PC-9 (cell line): Measurements from ENCODE around the gene CRB2. TPM values are rescaled to one million over a fixed set of nuclear protein-coding genes. Genes with fewer than 3 reads are reported as not detected.

Experiments
- BruUV-seq: library from RNA; stranded (reverse); fragments of 400-500 nt; replicated peaks from 2 replicates; lab custom pipeline; 2021; lab: Mats Ljungman, UMichigan
- CTCF ChIA-PET: fragments of 300-600 bp; sonication (Branson Sonifier 250); formaldehyde crosslinking; loops from one replicate; lab custom pipeline; 2022; ENCODE audit warnings: antibody characterized with exemption; lab: Charles Lee
- POLR2A ChIA-PET: fragments of 300-600 bp; sonication (Branson Sonifier 250); formaldehyde crosslinking; loops from one replicate; lab custom pipeline; 2022; ENCODE audit warnings: antibody characterized with exemption; ENCODE audit not compliant: unreplicated experiment; lab: Charles Lee
- DNase-seq, 2 experiments: peaks; one replicate each; pipeline versions ENCODE4 v3.0.0 to v3.0.0-alpha.2; 2015 to 2022; ENCODE audit warnings: mixed read lengths in 1 of 2
- H2AFZ ChIP-seq: fragments of 200-600 bp; sonication (generic); 2 replicates; pipeline ENCODE4 v1.8.1; 2017; ENCODE audit warnings: antibody characterized with exemption
- H3F3A ChIP-seq: fragments of 200-600 bp; sonication (generic); 2 replicates; pipeline ENCODE4 v1.8.1; 2017; ENCODE audit warnings: antibody characterized with exemption, mild to moderate bottlenecking, low read depth; ENCODE audit not compliant: insufficient read depth
- H3K27ac ChIP-seq: fragments of 200-600 bp; sonication (generic); 2 replicates; pipeline ENCODE4 v1.6.1; 2016; ENCODE audit warnings: mixed run types
- H3K27me3 ChIP-seq: fragments of 200-600 bp; sonication (generic); 2 replicates; pipeline ENCODE4 v1.6.1; 2016; ENCODE audit warnings: low read depth, mixed run types; ENCODE audit not compliant: insufficient read depth
- H3K36me3 ChIP-seq: fragments of 200-600 bp; sonication (generic); 2 replicates; pipeline ENCODE4 v1.6.1; 2016; ENCODE audit warnings: low read depth, mixed run types
- H3K4me1 ChIP-seq: fragments of 200-600 bp; sonication (generic); replicated peaks from 2 replicates; pipeline ENCODE4 v1.6.1; 2016; ENCODE audit warnings: mixed run types; ENCODE audit not compliant: insufficient read depth
- H3K4me2 ChIP-seq: fragments of 200-600 bp; sonication (generic); 2 replicates; pipeline ENCODE4 v1.6.1; 2017; ENCODE audit warnings: mixed run types
- H3K4me3 ChIP-seq: fragments of 200-600 bp; sonication (generic); 2 replicates; pipeline ENCODE4 v1.6.1; 2016; ENCODE audit warnings: mixed run types
- H3K79me2 ChIP-seq: fragments of 200-600 bp; sonication (generic); 2 replicates; pipeline ENCODE4 v1.6.1; 2017; ENCODE audit warnings: low read depth, mixed run types
- H3K9me2 ChIP-seq: fragments of 200-600 bp; sonication (generic); 2 replicates; pipeline ENCODE4 v1.8.1; 2017; ENCODE audit warnings: mild to moderate bottlenecking; ENCODE audit not compliant: insufficient read depth
- H3K9me3 ChIP-seq: fragments of 200-600 bp; sonication (generic); 2 replicates; pipeline ENCODE4 v1.8.1; 2016; ENCODE audit warnings: low read depth; ENCODE audit not compliant: insufficient read depth
- H4K20me1 ChIP-seq: fragments of 200-600 bp; sonication (generic); 2 replicates; pipeline ENCODE4 v1.8.1; 2017; ENCODE audit not compliant: insufficient read depth
- EZH2 ChIP-seq: fragments of 200-600 bp; sonication (generic); IDR thresholded peaks from 2 replicates; pipeline ENCODE4 v1.8.0; 2017; ENCODE audit warnings: antibody characterized with exemption, low read depth
- intact Hi-C: fragments of 100-400 bp; cut with micrococcal nuclease; formaldehyde crosslinking; loops from one replicate; pipeline ENCODE4 v1.10.0; 2022; ENCODE audit not compliant: unreplicated experiment
- total RNA-seq: library from RNA; stranded (reverse); gene quantifications from 2 replicates; pipeline ENCODE4 v1.2.3, GENCODE V29; 2021
- TF ChIP-seq, protein P1 (sequence below): fragments of 200-600 bp; sonication (generic); conservative IDR thresholded peaks from 2 replicates; pipeline ENCODE4 v1.6.1; 2017; ENCODE audit warnings: mixed run types, antibody characterized with exemption, mild to moderate bottlenecking, moderate library complexity

Gene CRB2
- total RNA-seq, 1 experiment from 2014 or later, result not detected

DNA sequence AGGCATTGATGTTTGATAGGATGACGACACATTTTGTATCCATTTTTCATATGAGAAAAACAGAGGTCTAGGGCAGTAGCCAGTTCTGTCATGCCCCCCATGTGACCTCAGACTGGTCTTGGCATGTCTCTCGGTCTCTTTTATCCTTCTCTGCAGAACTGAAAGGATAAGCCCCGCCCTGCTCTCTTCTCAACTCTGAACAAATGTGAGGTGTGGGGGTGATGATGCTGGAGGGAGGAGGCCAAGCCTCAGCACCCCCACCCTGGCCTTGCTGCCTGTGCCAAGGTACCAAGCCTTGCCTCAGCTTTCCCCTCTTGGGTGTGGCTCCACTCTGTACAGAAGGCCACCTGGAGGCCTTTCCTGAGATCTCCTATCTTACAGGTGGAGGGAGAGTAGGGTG is 19.5 kb upstream of the CRB2 start:
- intact Hi-C loops, result no loop called here
- CTCF ChIA-PET, result no interaction called here
- H3K4me1 ChIP-seq, result 0 out of 2 replicates have a peak, but pooled peaks cover 5% of the 10 kb centered on the region

DNA sequence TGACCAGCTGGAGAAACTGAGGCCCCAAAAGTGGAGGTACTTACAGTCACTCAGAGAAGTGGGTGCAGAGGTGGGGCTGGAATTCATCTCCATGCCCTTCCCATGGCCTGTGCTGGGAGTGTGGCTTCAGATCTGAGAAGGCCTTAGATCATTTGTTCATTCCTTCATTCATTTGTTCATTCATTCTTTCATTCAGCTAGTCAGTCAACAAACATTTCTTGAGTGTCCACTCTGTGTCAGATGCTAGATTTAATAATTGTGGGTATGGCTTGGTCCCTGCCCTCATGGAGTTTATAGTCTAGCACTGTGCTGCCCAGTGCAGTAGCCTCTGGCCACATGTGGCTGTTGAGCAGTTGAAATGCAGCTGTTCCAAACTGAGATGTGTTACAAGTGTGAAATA is 19.0 kb upstream of the CRB2 start:
- H3K4me2 ChIP-seq, result no peak overlapping the region
- H3K79me2 ChIP-seq, result no peaks in the 10 kb centered on the region
- no peak overlapping the region for H2AFZ ChIP-seq
- no peak overlapping the region for H3K27ac ChIP-seq
- no TSS peak for BruUV-seq
- no peaks in the 10 kb centered on the region for H3K9me2 ChIP-seq
- intact Hi-C loops, result no loop called here
- no peaks in the 10 kb centered on the region for H3K36me3 ChIP-seq
- ChIA-PET POLR2A (no interaction called here), CTCF (no interaction called here)
- no peaks in the 10 kb centered on the region for H3K27me3 ChIP-seq
- no peaks in the 10 kb centered on the region for H4K20me1 ChIP-seq
- no peak overlapping the region for H3K4me3 ChIP-seq
- H3K4me1 ChIP-seq, result 0 out of 2 replicates have a peak, but pooled peaks cover 5% of the 10 kb centered on the region
- H3K9me3 ChIP-seq, result no peaks in the 10 kb centered on the region
- DNase-seq, result no peak
- no peaks in the 10 kb centered on the region for H3F3A ChIP-seq
- TF ChIP-seq EZH2, result no peak
- TF ChIP-seq, protein P1, sequence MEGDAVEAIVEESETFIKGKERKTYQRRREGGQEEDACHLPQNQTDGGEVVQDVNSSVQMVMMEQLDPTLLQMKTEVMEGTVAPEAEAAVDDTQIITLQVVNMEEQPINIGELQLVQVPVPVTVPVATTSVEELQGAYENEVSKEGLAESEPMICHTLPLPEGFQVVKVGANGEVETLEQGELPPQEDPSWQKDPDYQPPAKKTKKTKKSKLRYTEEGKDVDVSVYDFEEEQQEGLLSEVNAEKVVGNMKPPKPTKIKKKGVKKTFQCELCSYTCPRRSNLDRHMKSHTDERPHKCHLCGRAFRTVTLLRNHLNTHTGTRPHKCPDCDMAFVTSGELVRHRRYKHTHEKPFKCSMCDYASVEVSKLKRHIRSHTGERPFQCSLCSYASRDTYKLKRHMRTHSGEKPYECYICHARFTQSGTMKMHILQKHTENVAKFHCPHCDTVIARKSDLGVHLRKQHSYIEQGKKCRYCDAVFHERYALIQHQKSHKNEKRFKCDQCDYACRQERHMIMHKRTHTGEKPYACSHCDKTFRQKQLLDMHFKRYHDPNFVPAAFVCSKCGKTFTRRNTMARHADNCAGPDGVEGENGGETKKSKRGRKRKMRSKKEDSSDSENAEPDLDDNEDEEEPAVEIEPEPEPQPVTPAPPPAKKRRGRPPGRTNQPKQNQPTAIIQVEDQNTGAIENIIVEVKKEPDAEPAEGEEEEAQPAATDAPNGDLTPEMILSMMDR, result no peak

More for the DNA sequence above, 19.5 kb upstream of the CRB2 start:
- no peaks in the 10 kb centered on the region for H4K20me1 ChIP-seq
- no peaks in the 10 kb centered on the region for H3K36me3 ChIP-seq
- H2AFZ ChIP-seq, result no peak overlapping the region
- H3K4me3 ChIP-seq, result no peak overlapping the region
- no peaks in the 10 kb centered on the region for H3K9me3 ChIP-seq
- H3K79me2 ChIP-seq, result no peaks in the 10 kb centered on the region
- H3K27me3 ChIP-seq, result no peaks in the 10 kb centered on the region
- H3F3A ChIP-seq, result no peaks in the 10 kb centered on the region
- TF ChIP-seq, protein P1, result no peak
- TF ChIP-seq EZH2, result no peak
- no TSS peak for BruUV-seq
- POLR2A ChIA-PET, result no interaction called here
- H3K9me2 ChIP-seq, result no peaks in the 10 kb centered on the region
- no peak for DNase-seq
- no peak overlapping the region for H3K4me2 ChIP-seq
- H3K27ac ChIP-seq, result no peak overlapping the region

DNA sequence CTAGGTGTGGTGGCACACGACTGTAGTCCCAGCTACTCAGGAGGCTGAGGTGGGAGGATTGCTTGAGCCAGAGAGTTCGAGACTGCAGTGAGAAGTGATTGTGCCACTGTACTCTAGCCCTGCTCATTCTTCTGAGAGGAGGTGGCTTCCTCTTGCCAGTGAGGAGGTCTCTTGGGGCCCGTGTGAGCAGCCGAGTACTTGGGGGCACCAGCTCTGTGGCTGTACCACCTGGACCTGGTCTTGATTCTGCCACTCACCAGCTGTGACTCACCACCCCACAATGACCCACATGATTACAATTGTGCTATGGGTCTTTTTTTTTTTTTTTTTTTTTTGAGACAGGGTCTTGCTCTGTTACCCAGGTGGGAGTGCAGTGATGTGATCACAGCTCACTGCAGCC is 18.0 kb upstream of the CRB2 start:
- Histone ChIP-seq H3K9me2 (no peaks in the 10 kb centered on the region), H3K4me3 (no peak overlapping the region), H3K4me2 (no peak overlapping the region), H3K27ac (no peak overlapping the region), H3K9me3 (no peaks in the 10 kb centered on the region), H3K36me3 (no peaks in the 10 kb centered on the region), H3K79me2 (no peaks in the 10 kb centered on the region), H4K20me1 (no peaks in the 10 kb centered on the region), H3K27me3 (no peaks in the 10 kb centered on the region), H3K4me1 (0 out of 2 replicates have a peak, but pooled peaks cover 5% of the 10 kb centered on the region), H2AFZ (no peak overlapping the region), H3F3A (no peaks in the 10 kb centered on the region)
- ChIA-PET CTCF (no interaction called here), POLR2A (interaction anchor here (0.7 kb wide), 1 partner anchor 489 kb away, joined by 3 read pairs; no protein-coding TSS in a partner anchor)
- DNase-seq, result no peak
- BruUV-seq, result no TSS peak
- TF ChIP-seq EZH2, result no peak
- TF ChIP-seq, protein P1, result no peak
- intact Hi-C loops, result no loop called here
